Measurements from ENCODE around the gene S100A10. TPM values are rescaled to one million over a fixed set of nuclear protein-coding genes. Genes with fewer than 3 reads are reported as not detected.

S100A10 gene
- total RNA-seq, 1 donor from 2014 or later: 2.8 TPM

DNA sequence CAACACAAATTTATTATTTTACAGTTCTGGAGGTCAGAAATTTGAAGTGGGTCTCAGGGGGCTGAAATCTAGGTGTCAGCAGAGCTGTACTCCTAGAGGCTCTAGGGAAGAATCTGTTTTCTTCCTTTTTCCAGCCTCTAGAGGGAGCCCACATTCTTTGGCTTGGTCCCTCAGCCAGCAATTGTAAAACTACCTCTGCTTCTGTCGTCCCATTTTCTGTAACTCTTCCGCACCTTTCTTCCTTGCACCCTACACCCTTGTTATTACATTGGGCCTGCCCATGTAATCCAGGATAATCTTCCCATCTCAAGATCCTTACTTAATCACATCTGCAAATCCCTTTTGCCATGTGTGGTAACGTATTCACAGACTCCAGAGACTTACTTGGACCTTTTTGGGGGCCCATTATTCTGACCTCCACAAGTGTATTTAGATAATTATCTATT lies 59.6 kb downstream of the S100A10 start:
- no peak for DNase-seq

Other genes starting within 250 kb of the S100A10 start
- gene MRPL9, start 230.4 kb downstream of the S100A10 start, total RNA-seq: 44.6 TPM
- 17.6 TPM for gene TDRKH, start 203.4 kb downstream of the S100A10 start, total RNA-seq
- not detected for gene LINGO4, start 188.4 kb downstream of the S100A10 start, total RNA-seq
- gene RORC, start 162.1 kb downstream of the S100A10 start, total RNA-seq: 0.16 TPM
- gene C2CD4D, start 154.0 kb downstream of the S100A10 start, total RNA-seq: 0.16 TPM
- not detected for gene THEM5, start 140.1 kb downstream of the S100A10 start, total RNA-seq
- 2.0 TPM for gene THEM4, start 84.3 kb downstream of the S100A10 start, total RNA-seq
- gene S100A11, start 43.1 kb upstream of the S100A10 start, total RNA-seq: 0.78 TPM
- gene TCHHL1, start 95.2 kb upstream of the S100A10 start, total RNA-seq: not detected
- gene TCHH, start 121.6 kb upstream of the S100A10 start, total RNA-seq: not detected
- gene RPTN, start 165.4 kb upstream of the S100A10 start, total RNA-seq: not detected
- gene HRNR, start 230.3 kb upstream of the S100A10 start, total RNA-seq: not detected

Measured in occipital lobe (tissue), 2 donors.